T-helper 1 cell (primary cell): ENCODE data around the gene BOC.
"Not testable (repeated sequence)": the region's sequence is repeated elsewhere in the genome, so short reads cannot be mapped to it uniquely, and the experiment has no call there.

Experiments used
- DNase-seq, 5 donors: peaks; one replicate each; pipeline ENCODE4 v3.0.0-alpha.2; 2012 to 2020
- total RNA-seq, 4 donors: gene quantifications; one replicate each; lab custom pipeline; 2026; lab: John Stamatoyannopoulos, UW

Gene BOC, protein sequence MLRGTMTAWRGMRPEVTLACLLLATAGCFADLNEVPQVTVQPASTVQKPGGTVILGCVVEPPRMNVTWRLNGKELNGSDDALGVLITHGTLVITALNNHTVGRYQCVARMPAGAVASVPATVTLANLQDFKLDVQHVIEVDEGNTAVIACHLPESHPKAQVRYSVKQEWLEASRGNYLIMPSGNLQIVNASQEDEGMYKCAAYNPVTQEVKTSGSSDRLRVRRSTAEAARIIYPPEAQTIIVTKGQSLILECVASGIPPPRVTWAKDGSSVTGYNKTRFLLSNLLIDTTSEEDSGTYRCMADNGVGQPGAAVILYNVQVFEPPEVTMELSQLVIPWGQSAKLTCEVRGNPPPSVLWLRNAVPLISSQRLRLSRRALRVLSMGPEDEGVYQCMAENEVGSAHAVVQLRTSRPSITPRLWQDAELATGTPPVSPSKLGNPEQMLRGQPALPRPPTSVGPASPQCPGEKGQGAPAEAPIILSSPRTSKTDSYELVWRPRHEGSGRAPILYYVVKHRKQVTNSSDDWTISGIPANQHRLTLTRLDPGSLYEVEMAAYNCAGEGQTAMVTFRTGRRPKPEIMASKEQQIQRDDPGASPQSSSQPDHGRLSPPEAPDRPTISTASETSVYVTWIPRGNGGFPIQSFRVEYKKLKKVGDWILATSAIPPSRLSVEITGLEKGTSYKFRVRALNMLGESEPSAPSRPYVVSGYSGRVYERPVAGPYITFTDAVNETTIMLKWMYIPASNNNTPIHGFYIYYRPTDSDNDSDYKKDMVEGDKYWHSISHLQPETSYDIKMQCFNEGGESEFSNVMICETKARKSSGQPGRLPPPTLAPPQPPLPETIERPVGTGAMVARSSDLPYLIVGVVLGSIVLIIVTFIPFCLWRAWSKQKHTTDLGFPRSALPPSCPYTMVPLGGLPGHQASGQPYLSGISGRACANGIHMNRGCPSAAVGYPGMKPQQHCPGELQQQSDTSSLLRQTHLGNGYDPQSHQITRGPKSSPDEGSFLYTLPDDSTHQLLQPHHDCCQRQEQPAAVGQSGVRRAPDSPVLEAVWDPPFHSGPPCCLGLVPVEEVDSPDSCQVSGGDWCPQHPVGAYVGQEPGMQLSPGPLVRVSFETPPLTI
- 0 reads per million in 4 donors for total RNA-seq

DNA sequence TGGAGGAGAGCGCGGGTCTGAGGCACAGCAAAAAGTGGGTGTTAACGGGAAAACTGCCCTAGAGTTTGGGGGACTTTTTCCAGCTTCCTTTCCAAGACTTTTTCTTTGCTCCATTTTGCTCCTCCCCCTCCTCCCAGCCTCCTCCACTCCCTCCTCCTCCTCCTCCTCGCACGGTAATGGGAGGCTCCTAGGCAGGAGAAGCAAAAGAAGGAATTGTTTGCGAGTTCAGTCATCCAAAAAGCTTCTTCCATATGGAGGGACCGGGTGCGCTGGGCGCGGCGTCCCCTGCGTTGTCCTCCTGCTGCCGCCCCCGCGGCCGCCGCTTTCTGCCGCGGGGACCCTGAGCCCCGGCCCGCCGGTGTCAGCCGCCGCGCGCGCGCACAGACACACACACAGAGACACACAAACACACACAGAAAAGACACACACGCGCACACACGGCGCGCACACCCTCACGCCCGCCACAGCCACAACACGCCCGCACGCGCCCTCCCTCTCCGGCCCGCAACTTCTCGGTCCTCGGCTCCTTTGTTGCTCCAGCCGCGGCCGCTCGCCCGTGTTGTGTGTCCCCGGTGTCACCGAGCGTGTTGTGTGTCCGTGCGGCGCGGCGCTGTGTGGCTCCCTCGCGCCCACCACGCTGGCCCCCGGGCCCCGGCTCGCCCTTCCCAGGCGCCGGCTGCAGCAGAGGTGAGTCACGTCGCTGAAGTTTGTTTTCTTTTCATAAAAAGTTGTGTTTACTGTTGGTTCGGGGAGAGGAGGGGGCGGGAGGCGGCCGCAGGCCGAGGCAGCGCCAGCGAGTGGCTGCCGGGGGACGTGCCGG lies at the start of gene BOC:
TSS of gene BOC (plus strand) at position 228 of the 820 bp plus-strand sequence. CDS start 38,246 bp downstream, outside the sequence.
- no peak for DNase-seq

DNA sequence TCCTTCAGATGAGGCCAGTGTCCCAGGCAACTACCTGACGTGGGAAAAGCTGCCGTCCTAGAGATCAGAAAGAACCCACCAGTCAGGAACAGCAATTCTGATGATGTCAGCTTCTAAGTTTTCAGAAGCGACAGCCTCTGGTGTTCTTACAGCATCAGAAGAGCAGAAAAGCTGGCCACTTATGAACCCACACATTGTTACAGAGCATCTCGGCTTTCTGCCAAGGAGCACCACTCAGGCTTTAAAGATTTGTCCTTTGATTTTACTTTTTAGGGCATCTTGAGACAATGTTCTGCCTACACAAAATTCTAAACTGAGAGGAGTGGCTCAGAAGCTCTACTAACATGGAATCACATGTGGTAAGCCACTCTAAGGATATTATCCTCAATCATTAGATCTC lies 49.7 kb upstream of the BOC start:
- DNase-seq, result no peak

DNA sequence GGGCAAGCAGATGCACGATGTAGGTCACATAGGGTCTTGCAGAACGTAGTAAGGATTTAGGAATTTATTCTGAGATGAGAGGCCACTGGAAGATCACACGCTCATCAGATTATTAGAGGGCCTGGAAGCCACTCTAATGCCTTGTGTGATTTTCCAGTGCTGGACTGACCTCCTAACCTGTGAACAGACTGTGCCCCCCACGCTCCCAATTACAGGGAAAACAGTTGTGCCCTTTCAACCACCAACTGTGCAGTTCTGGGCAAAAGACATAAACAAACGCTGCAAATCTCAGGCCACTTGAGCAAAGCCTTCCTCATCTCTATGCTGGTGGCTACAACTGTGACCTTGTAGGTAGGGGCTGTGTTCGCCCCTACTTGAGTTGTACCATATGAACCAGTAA lies 48.2 kb upstream of the BOC start:
- no peak for DNase-seq

DNA sequence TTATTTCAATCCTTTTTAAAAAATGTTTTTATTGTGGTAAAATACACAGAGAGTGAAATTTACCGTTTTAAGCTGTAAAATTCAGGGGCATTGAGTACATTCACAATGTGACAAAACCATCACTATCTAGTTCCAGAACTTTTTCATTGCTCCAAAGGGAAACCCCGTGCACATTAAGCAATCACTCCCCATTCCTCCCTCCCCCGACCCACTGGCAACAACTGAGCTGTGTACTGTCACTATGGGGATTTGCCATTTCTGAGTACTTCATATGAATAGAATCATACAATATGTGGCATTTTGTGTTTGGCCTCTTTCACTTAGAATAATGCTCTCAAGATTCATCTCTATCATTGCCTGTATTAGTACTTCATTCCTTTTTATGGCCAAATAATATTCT lies 45.5 kb upstream of the BOC start:
- no peak for DNase-seq

DNA sequence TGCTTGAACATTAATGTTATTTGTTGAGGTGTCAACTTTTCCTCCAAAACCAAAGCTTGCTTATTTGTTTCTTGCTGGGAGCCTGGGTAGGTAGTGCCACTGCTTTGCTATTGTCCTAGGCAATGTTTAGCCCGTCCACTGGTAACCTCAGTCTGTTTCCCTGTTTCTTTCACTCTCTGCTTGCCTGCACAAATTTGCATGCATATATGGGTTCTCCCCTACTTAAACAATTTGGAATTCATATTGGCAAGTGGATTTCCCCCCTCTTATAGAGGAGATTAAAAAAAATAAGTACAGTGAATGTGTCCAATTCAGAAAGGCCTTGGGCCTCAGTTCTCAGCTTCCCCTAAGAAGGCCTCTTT lies 45.0 kb upstream of the BOC start:
- DNase-seq, result no peak

DNA sequence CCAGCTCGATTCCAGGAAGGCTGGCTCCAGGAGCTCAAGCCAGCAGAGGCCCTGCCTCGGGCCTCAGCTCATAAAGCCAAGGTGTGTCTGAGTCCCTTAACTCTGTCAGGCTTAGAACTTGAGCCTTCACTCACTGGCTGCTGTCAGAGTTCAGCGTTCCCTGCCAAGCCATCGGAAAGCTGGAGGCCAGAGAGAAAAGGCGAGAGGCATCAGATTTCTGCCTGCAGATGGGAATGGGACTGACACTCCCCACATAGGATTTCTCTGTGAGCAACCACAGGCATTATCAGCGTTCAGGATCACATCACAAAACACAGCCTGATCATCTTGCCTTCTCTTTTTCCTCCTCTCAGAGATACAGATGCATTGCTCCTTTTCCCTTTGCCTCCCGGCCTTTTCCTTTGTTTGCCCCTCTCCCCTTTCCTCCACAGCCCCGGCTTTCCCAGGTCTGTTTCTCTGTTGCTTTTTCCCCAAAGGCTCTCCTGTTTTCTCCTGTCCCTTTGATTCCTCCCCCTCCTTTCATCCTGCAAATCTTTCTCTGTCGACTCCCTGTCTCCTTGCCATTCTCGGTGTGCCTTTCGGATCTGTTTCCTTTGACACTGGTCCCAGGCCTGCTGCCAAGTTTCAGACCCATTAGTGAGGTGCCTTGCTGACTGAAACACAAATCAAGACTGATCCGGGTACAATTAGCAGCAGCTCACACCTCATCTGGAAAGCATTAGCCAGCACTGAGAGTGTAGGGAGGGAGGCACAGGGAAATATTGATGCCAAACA lies 44.5 kb upstream of the BOC start:
- DNase-seq, result no peak

- no peak for DNase-seq
Observed at GRCh38 chr3:113167825-113168801, 43.2 kb upstream of the BOC start.

GRCh38 chr3:113169891-113170452 lies 41.4 kb upstream of the BOC start:
- DNase-seq, result no peak

GRCh38 chr3:113170771-113171170 lies 40.6 kb upstream of the BOC start:
- DNase-seq, result no peak

GRCh38 chr3:113171675-113172300 lies 39.6 kb upstream of the BOC start:
- not testable (repeated sequence) for DNase-seq

DNA sequence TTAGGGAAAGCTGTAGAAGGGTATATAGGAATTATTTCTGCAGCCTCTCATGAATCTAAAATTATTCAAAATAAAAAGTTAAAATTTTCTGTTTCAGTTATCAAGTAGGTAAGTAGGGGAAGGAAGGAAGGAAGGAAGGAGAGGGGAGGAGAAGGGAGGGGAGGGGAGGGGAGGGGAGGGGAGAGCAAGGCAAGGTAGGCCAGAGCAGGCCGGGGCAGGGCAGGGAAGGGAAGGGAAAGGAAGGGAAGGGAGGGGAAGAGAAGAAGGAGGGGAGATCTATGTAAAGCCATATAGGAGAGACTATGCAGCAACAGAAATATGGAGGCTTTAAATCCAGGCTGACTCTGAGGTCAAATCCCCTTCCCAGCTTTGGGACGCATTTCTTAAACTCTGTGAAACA lies 38.3 kb upstream of the BOC start:
- no peak for DNase-seq

GRCh38 chr3:113174304-113174703 lies 37.1 kb upstream of the BOC start:
- DNase-seq, result no peak

DNA sequence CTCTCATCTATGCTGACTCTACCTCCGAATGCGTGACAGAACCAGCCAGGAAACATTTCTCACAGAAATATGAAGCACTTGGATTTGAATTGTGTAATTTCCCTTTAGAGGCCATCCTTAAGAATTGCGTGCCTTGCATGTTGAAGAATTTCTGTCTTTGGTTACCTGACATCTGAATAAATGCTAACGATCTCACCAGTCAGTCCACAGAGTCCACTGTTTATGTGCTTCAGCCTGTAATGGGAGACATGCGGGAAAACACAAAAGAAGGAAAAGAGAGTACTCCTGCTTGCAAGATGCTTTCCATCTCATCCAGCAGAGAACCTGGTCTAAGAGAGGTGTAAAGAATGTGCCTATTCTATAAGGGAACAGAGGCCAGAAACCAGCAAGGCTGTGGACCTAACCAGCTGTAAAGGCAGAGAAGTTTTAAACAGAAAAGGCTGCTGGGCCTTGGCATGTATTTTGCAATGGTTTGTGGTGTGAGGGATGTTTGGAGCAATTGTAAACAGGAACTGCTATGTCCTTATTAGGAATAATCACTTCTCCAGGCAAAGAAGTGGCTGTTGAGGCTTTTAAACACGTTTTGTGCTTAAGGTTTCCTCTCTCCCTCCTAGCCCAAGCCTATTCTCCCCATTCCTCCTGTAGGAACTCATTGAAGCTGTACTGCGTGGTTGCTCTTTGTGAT lies 36.4 kb upstream of the BOC start:
- no peak for DNase-seq

DNA sequence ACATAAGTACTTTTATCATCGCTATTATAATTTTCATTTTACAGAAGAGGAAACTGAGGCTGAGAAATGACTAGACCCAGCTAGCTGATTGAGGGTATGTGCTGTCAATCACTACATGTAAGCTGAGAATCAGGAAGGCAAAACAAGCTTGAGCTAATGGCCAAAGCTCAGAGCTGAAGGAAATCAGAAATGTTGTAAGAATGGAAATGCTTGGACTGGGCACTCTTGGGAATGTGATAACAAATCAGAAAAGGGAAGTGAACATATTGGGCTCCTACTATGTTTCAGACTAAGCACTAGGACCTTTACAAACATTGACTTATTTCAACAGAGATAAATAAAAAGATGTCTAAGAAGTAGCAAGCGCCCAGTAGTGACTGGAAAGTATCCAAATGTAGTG lies 33.8 kb upstream of the BOC start:
- DNase-seq, result no peak

DNA sequence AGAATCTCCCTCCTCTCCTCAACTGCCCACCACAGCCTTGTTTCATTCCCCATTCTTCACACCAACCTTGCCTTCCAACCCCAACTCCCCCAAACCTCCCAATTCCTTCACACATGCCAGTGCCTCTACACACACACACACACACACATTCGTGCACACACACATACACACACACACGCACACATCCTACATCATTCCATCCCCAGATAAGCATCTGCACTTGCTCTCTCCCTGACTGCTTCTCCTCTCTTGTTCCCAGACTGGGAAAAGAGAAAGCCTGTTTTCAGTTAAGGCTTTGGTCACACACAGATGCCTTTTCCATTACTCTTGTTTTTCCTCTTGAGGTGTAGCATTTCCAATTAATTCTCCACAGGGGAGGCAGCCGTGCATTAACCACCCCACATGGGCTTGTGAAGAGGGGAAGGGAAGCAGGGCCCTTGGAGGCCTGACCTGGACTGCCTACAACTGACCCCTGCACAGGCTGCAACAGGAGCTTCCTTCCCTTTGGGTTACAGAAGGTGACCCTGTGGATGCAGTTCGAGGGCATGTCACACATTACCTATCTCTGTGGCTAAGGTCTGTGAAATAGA lies 32.0 kb upstream of the BOC start:
- DNase-seq, result no peak

DNA sequence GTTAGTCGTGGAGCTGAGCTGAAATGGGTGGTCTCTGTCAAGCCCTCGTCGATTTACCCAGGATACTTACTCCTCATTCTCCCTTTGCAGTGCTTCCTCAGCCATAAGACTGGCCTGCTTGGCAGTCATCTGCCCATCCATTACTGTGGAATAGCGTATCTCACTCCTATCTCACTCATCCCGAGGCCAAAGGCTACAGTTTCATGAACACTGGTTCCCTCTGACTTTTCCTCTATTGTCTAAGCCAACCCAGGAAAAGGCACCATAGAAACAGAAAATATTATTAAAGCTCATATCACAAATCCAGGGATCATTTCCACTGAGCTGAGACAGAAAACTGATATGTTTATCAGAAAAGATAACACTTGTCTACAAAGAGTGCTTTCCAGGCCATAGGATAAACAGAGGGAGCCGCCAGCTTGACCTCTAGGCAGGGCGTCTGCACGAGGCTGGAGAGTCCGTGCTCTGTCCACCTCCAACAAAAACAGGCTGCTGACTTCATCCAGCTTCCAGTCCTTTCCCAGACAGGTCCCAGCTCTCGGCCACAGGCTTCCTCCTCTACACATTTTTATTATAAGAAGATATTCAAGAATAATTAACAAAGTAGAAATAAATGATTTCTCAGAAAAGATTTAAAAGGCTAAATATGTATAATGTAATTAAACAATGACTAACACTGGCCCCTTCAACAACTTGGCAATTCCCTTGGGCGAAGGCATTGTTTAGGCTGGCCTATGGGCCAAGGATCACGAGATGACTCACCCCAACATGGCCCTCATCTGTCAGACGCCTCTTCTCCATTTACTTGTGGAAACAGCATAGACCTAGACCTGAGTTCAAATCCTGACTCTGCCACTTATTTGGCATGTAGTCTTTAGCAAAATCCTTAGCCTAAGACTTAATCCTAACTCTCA lies 27.4 kb upstream of the BOC start:
- no peak for DNase-seq

DNA sequence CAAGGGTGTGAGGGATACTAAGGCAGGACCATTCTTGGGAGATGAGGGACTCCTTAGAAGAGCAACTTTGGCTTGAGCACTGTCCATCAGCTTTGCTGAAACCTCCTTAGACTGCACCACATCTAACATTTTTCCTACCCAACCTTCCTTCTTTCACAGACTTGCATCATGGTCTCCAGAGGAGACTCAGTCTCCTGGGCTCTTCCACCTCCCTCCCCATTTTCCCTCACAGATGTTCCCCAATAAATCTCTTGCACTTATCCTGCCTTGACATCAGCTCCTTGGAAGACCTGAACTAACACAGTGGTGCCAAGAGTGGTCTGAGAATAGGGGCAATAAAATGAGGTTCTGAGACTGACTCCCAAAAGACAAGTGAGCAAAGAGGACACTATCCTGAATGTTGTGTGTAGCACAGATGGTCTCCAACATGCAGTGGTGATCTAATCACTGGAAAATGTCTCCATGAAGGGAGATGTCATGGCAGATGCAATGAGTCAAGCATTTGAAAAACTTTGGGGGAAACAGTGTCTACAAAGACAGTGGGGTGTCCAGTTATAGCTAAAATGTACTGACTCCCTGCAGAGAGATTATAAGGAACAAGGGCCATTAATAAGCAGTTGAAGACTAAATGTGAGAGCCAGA lies 26.0 kb upstream of the BOC start:
- no peak for DNase-seq
